HepG2 (cell line): ENCODE data around the gene RERE. TPM values are rescaled to one million over a fixed set of nuclear protein-coding genes. Genes with fewer than 3 reads are reported as not detected.

ENCODE experiments used
- ATAC-seq: fragments of 200-7000 bp; cut with Tn5 transposase; 3 replicates; pipeline ENCODE4 v1.9.1; 2020; ENCODE audit warnings: mild to moderate bottlenecking, moderate library complexity
- BruUV-seq: library from RNA; stranded (reverse); fragments of 400-500 nt; replicated peaks from 2 replicates; lab custom pipeline; 2021; lab: Mats Ljungman, UMichigan
- CTCF ChIA-PET: fragments of 300-600 bp; formaldehyde crosslinking; extraction: SDS; loops from one replicate; lab custom pipeline; 2021; ENCODE audit warnings: low total read pairs, inconsistent platforms, low intra/inter-chr PET ratio; lab: Yijun Ruan, JAX
- POLR2A ChIA-PET: fragments of 350-600 bp; sonication (Branson Sonifier 250); formaldehyde crosslinking; loops from one replicate; lab custom pipeline; 2020; ENCODE audit warnings: antibody characterized with exemption, inconsistent platforms; lab: Yijun Ruan, JAX
- DNase-seq: peaks from one replicate; pipeline ENCODE4 v3.0.0-alpha.2; 2015; ENCODE audit warnings: low spot score
- FAIRE-seq: peaks from 3 replicates; lab custom pipeline; 2011; peaks lifted over from hg19 to GRCh38; lab: Jason Lieb, UNC
- H2AFZ ChIP-seq: one replicate; pipeline ENCODE4 v1.6.1; 2011; ENCODE audit warnings: low read length, inconsistent platforms
- H3K27ac ChIP-seq: fragments of 300-600 bp; 3 replicates; pipeline ENCODE4 v1.8.0; 2011; ENCODE audit warnings: mixed run types, mild to moderate bottlenecking, mixed read lengths, low read length, inconsistent platforms; ENCODE audit not compliant: insufficient read depth; ENCODE audit errors: extremely low read length
- H3K27me3 ChIP-seq, 2 experiments: fragments of 200-600 bp in 1 of 2; 2 replicates in 1 of 2; 3 replicates in 1 of 2; pipeline versions ENCODE4 v1.6.0 to v1.8.0; 2011; ENCODE audit warnings: low read length in 2 of 2, mild to moderate bottlenecking in 2 of 2, moderate library complexity in 2 of 2, inconsistent platforms in 1 of 2; ENCODE audit not compliant: insufficient read depth in 2 of 2, control insufficient read depth in 1 of 2
- H3K36me3 ChIP-seq, 2 experiments: fragments of 200-600 bp in 1 of 2; replicated peaks in 1 of 2; 2 replicates in 1 of 2; 3 replicates in 1 of 2; pipeline versions ENCODE4 v1.5.1 to v1.8.0; 2011; ENCODE audit warnings: low read length in 2 of 2, inconsistent platforms in 1 of 2; ENCODE audit not compliant: insufficient read depth in 2 of 2, control insufficient read depth in 1 of 2
- H3K4me1 ChIP-seq: 2 replicates; pipeline ENCODE4 v1.5.1; 2012; ENCODE audit warnings: low read length, inconsistent platforms; ENCODE audit not compliant: insufficient read depth
- H3K4me2 ChIP-seq: 2 replicates; pipeline ENCODE4 v1.6.0; 2011; ENCODE audit warnings: low read depth, low read length, inconsistent platforms
- H3K4me3 ChIP-seq, 3 experiments: fragments of 200-600 bp in 1 of 3; sonication (generic), shearing (Covaris generic) in 1 of 3; replicated peaks in 1 of 3; 2 replicates each; pipeline ENCODE4 v1.5.1; 2011 to 2016; ENCODE audit warnings: low read length in 3 of 3, inconsistent platforms in 2 of 3, low read depth in 2 of 3, mild to moderate bottlenecking in 2 of 3, control low read depth in 1 of 3, mixed read lengths in 1 of 3; ENCODE audit not compliant: insufficient read depth in 1 of 3
- H3K79me2 ChIP-seq: one replicate; pipeline ENCODE4 v1.6.1; 2011; ENCODE audit warnings: low read length, inconsistent platforms; ENCODE audit not compliant: insufficient read depth
- H3K9ac ChIP-seq: 2 replicates; pipeline ENCODE4 v1.6.0; 2011; ENCODE audit warnings: mild to moderate bottlenecking, low read depth, low read length, inconsistent platforms; ENCODE audit not compliant: insufficient read depth
- H3K9me3 ChIP-seq: 2 replicates; pipeline ENCODE4 v1.5.1; 2012; ENCODE audit warnings: mild to moderate bottlenecking, low read length
- H4K20me1 ChIP-seq: 2 replicates; pipeline ENCODE4 v1.6.0; 2011; ENCODE audit warnings: inconsistent platforms, mild to moderate bottlenecking, low read length, moderate library complexity; ENCODE audit not compliant: insufficient read depth
- ARHGAP35 ChIP-seq: sonication (generic); formaldehyde crosslinking; IDR thresholded peaks from 2 replicates; pipeline ENCODE4 v1.9.0; 2022; ENCODE audit warnings: mild to moderate bottlenecking, inconsistent platforms, moderate library complexity, missing genetic modification reagents, borderline replicate concordance
- JARID2 ChIP-seq: sonication (generic); formaldehyde crosslinking; IDR thresholded peaks from 2 replicates; pipeline ENCODE4 v1.8.1; 2023; ENCODE audit warnings: missing genetic modification reagents, inconsistent platforms; ENCODE audit not compliant: insufficient replicate concordance
- NCOA1 ChIP-seq: sonication (generic); formaldehyde crosslinking; IDR thresholded peaks from 2 replicates; pipeline ENCODE4 v1.9.0; 2021; ENCODE audit warnings: missing genetic modification reagents
- NFIB ChIP-seq: sonication (generic); formaldehyde crosslinking; IDR thresholded peaks from 2 replicates; pipeline ENCODE4 v1.9.0; 2021; ENCODE audit warnings: missing genetic modification reagents, mild to moderate bottlenecking, borderline replicate concordance
- SAP130 ChIP-seq: IDR thresholded peaks from 2 replicates; pipeline ENCODE4 v1.6.1; 2016; ENCODE audit warnings: low read depth
- ZNF121 ChIP-seq: sonication (generic); formaldehyde crosslinking; IDR thresholded peaks from 2 replicates; pipeline ENCODE4 v1.5.0; 2020; ENCODE audit warnings: mild to moderate bottlenecking, missing genetic modification reagents
- ZNF556 ChIP-seq: sonication (generic); formaldehyde crosslinking; IDR thresholded peaks from 2 replicates; pipeline ENCODE4 v1.4.0; 2020; ENCODE audit warnings: mild to moderate bottlenecking, missing genetic modification reagents, borderline replicate concordance
- ZNF605 ChIP-seq: sonication (generic); formaldehyde crosslinking; IDR thresholded peaks from 2 replicates; pipeline ENCODE4 v1.8.0; 2022; ENCODE audit warnings: mild to moderate bottlenecking, missing genetic modification reagents
- ZSCAN21 ChIP-seq: sonication (generic); formaldehyde crosslinking; IDR thresholded peaks from 2 replicates; pipeline ENCODE4 v1.8.0; 2022; ENCODE audit warnings: mild to moderate bottlenecking, missing genetic modification reagents, moderate library complexity, borderline replicate concordance
- WGBS: methylation state at CpG from one replicate; pipeline ENCODE4 v1.1.6; 2017; ENCODE audit warnings: low lambda C conversion rate; 5-methylcytosine and 5-hydroxymethylcytosine counted together
- in situ Hi-C: cut with HindIII; loops from 2 replicates; pipeline ENCODE4 v1.10.0; 2017; ENCODE audit warnings: low pct_unique_long_range_greater_than_20kb; ENCODE audit not compliant: extremely low pct_ligation_motif_present
- intact Hi-C: fragments of 100-400 bp; cut with micrococcal nuclease; formaldehyde crosslinking; loops from one replicate; pipeline ENCODE4 v1.10.0; 2022; ENCODE audit not compliant: unreplicated experiment
- polyA plus RNA-seq, 8 experiments: library from polyadenylated mRNA; depleted of rRNA in 3 of 8; stranded (reverse) in 7 of 8; unstranded in 1 of 8; fragments of >200 nt; fragmentation: Illumina TruSeq in 4 of 8; extraction: Trizol in 4 of 8; gene quantifications; 2 replicates each; pipeline versions ENCODE4 v1.2.1 to v1.2.3, GENCODE V29; 2011 to 2016; ENCODE audit warnings: low read depth in 4 of 8, missing spikeins in 1 of 8, mixed read lengths in 1 of 8; ENCODE audit not compliant: insufficient read depth in 1 of 8
- total RNA-seq, 5 experiments: library from RNA; depleted of rRNA; stranded (reverse); fragments of >200 nt; fragmentation: Illumina TruSeq; extraction: Trizol; gene quantifications; 2 replicates each; pipeline ENCODE4 v1.2.3, GENCODE V29; 2016; ENCODE audit warnings: low read depth in 1 of 5
- TF ChIP-seq, protein P1 (sequence below): sonication (generic); formaldehyde crosslinking; IDR thresholded peaks from 2 replicates; pipeline ENCODE4 v1.8.0; 2022; ENCODE audit warnings: mild to moderate bottlenecking, missing genetic modification reagents, moderate library complexity
- TF ChIP-seq, protein P2 (sequence below): sonication (generic); formaldehyde crosslinking; IDR thresholded peaks from 2 replicates; pipeline ENCODE4 v1.4.0; 2020; ENCODE audit warnings: missing genetic modification reagents; ENCODE audit errors: not compliant biosample characterization
- TF ChIP-seq, protein P3 (sequence below), 2 experiments: IDR thresholded peaks; 2 replicates each; pipeline ENCODE4 v1.6.1; 2011 to 2012; ENCODE audit warnings: low read length in 2 of 2, borderline replicate concordance in 1 of 2, low read depth in 1 of 2, mild to moderate bottlenecking in 1 of 2, moderate library complexity in 1 of 2

The RERE gene
- total and polyA plus RNA-seq, 2 of the 13 experiments (the other 11 are each of a cell fraction or from before 2014, with no cell fraction given) = 18.3 to 21.9 TPM

DNA sequence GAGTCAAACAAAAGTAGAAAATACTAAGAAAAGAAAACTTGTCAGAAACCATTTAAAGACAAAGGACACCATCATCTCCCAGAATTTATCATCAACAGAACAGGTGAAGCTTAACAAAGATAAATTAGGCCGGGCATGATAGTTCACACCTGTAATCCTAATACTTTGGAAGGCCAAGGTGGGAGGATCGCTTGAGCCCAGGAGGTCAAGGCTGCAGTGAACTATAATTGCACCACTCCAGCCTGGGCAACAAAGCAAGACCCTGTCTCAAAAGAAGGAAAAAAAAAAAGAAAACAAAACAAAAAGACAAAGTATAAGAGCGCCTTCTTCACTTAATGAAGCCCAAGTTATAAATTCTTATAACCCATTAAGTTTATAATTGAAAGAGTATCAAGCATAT, 25.6 kb downstream of the RERE start:
- Histone ChIP-seq H3K4me3 (no peak overlapping the region), H2AFZ (no peak overlapping the region), H3K4me2 (no peak overlapping the region), H4K20me1 (peaks cover 4% of the 10 kb centered on the region; the same call in 1 of the 2 replicates), H3K27me3 (no peaks in the 10 kb centered on the region), H3K9ac (no peak overlapping the region), H3K9me3 (no peaks in the 10 kb centered on the region), H3K27ac (no peak overlapping the region), H3K79me2 (peaks cover 70% of the 10 kb centered on the region), H3K36me3 (peaks cover 2 to 10% of the 10 kb centered on the region in 2 experiments; a peak in 1 of 5 replicates), H3K4me1 (peaks cover 30% of the 10 kb centered on the region; the same call in 1 of the 2 replicates)
- DNase-seq (no peak), ATAC-seq (no peak), FAIRE-seq (no peak)
- in situ Hi-C loops (no loop called here), intact Hi-C loops (no loop called here)
- TF ChIP-seq, protein P1, sequence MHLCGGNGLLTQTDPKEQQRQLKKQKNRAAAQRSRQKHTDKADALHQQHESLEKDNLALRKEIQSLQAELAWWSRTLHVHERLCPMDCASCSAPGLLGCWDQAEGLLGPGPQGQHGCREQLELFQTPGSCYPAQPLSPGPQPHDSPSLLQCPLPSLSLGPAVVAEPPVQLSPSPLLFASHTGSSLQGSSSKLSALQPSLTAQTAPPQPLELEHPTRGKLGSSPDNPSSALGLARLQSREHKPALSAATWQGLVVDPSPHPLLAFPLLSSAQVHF (CRISPR knock-in tag) = no peak
- peak; percentile 77 for TF ChIP-seq ZNF121 (CRISPR knock-in tag)
- POLR2A ChIA-PET = no interaction called here
- BruUV-seq = no TSS peak
- WGBS = 87% methylated on average over 3 of the region's 3 CpGs
- CTCF ChIA-PET = no interaction called here

DNA sequence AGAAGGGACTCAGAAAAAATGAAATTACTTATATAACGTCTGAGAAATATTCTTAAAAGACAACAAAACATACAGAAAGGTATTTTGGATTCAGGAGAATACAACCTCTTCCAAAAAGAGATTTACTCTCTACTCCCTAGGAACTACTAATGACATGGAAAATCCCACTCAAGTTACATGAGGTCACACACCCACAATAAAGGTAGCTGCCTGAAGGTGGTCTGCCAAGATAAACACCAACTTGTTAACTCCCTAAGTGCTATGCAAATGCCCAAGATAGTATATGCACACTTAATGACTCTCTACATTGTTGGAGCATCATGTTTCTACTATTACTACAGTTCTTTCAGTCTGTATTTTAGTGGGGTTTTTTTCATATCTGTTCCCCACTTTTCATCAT, 26.5 kb downstream of the RERE start:
- TSS peak; percentile 17 for BruUV-seq
- ATAC-seq = no peak
- Histone ChIP-seq H4K20me1 (peaks cover 4% of the 10 kb centered on the region; the same call in 1 of the 2 replicates), H3K9ac (no peak overlapping the region), H3K4me3 (no peak overlapping the region), H3K4me2 (no peak overlapping the region), H2AFZ (no peak overlapping the region), H3K9me3 (no peaks in the 10 kb centered on the region), H3K79me2 (peaks cover 65% of the 10 kb centered on the region), H3K27ac (no peak overlapping the region), H3K36me3 (peaks cover 2 to 10% of the 10 kb centered on the region in 2 experiments; a peak in 1 of 5 replicates), H3K4me1 (peaks cover 30% of the 10 kb centered on the region; the same call in 1 of the 2 replicates), H3K27me3 (no peaks in the 10 kb centered on the region)
- in situ Hi-C loops (no loop called here), intact Hi-C loops (no loop called here)
- CTCF ChIA-PET = no interaction called here
- 93% methylated on average over 1 of the region's 1 CpG for WGBS
- FAIRE-seq = no peak
- no peak for DNase-seq
- POLR2A ChIA-PET = no interaction called here
- TF ChIP-seq SAP130 (CRISPR knock-in tag) (no peak), ZNF605 (CRISPR knock-in tag) (no peak), ZSCAN21 (CRISPR knock-in tag) (no peak), ARHGAP35 (CRISPR knock-in tag) (no peak), ZNF556 (CRISPR knock-in tag) (no peak), NCOA1 (CRISPR knock-in tag) (no peak), NFIB (CRISPR knock-in tag) (no peak), JARID2 (no peak)
- TF ChIP-seq, protein P2, sequence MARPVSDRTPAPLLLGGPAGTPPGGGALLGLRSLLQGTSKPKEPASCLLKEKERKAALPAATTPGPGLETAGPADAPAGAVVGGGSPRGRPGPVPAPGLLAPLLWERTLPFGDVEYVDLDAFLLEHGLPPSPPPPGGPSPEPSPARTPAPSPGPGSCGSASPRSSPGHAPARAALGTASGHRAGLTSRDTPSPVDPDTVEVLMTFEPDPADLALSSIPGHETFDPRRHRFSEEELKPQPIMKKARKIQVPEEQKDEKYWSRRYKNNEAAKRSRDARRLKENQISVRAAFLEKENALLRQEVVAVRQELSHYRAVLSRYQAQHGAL (CRISPR knock-in tag) = no peak
- TF ChIP-seq, protein P3, sequence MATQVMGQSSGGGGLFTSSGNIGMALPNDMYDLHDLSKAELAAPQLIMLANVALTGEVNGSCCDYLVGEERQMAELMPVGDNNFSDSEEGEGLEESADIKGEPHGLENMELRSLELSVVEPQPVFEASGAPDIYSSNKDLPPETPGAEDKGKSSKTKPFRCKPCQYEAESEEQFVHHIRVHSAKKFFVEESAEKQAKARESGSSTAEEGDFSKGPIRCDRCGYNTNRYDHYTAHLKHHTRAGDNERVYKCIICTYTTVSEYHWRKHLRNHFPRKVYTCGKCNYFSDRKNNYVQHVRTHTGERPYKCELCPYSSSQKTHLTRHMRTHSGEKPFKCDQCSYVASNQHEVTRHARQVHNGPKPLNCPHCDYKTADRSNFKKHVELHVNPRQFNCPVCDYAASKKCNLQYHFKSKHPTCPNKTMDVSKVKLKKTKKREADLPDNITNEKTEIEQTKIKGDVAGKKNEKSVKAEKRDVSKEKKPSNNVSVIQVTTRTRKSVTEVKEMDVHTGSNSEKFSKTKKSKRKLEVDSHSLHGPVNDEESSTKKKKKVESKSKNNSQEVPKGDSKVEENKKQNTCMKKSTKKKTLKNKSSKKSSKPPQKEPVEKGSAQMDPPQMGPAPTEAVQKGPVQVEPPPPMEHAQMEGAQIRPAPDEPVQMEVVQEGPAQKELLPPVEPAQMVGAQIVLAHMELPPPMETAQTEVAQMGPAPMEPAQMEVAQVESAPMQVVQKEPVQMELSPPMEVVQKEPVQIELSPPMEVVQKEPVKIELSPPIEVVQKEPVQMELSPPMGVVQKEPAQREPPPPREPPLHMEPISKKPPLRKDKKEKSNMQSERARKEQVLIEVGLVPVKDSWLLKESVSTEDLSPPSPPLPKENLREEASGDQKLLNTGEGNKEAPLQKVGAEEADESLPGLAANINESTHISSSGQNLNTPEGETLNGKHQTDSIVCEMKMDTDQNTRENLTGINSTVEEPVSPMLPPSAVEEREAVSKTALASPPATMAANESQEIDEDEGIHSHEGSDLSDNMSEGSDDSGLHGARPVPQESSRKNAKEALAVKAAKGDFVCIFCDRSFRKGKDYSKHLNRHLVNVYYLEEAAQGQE (IDR thresholded peaks at IDR 0.05; ENCODE audit: borderline replicate concordance in 1 of 2, low read depth in 1 of 2, low read length in 2 of 2) = no peak
